Erythroblast (primary cell): Measurements from ENCODE around the gene SLC30A7.

Experiments
- GATA1 ChIP-seq: IDR thresholded peaks from 2 replicates; pipeline ENCODE4 v1.6.1; 2011; ENCODE audit warnings: low read depth, mild to moderate bottlenecking, control low read depth, low read length, moderate library complexity
- POLR2A ChIP-seq: IDR thresholded peaks from 2 replicates; pipeline ENCODE4 v1.6.1; 2011; ENCODE audit warnings: mild to moderate bottlenecking, low read length

- TF ChIP-seq POLR2A (no peak), GATA1 (no peak)
Observed at GRCh38 chr1:101008229-101008834, 112.4 kb downstream of the SLC30A7 start.
